B cell (primary cell): Measurements from ENCODE around the gene TBC1D14. TPM values are rescaled to one million over a fixed set of nuclear protein-coding genes. Genes with fewer than 3 reads are reported as not detected.
A peak's percentile ranks its signal among the peaks of the same experiment; 100 is the strongest.

ENCODE experiments used
- ATAC-seq: fragments of 200-7000 bp; cut with Tn5 transposase; one replicate; pipeline ENCODE4 v1.10.0; 2021; ENCODE audit warnings: low read depth, mild to moderate bottlenecking, moderate number of reproducible peaks, moderate library complexity
- CTCF ChIA-PET: fragments of 350-600 bp; sonication (Branson Sonifier 250); formaldehyde crosslinking; loops from one replicate; lab custom pipeline; 2021; ENCODE audit warnings: antibody characterized with exemption, inconsistent platforms; lab: Charles Lee
- POLR2A ChIA-PET: fragments of 350-600 bp; sonication (Branson Sonifier 250); formaldehyde crosslinking; loops from one replicate; lab custom pipeline; 2021; ENCODE audit warnings: antibody characterized with exemption; lab: Charles Lee
- DNase-seq: peaks from one replicate; pipeline ENCODE4 v3.0.0; 2013
- H2AFZ ChIP-seq: 2 replicates; pipeline ENCODE4 v1.6.1; 2012; ENCODE audit warnings: mild to moderate bottlenecking, low read depth, low read length; ENCODE audit not compliant: insufficient read depth, poor library complexity, severe bottlenecking
- H3K27ac ChIP-seq, 2 donors: 1 replicate in 1 of 2; 2 replicates in 1 of 2; pipeline ENCODE4 v1.5.1; 2012 to 2013; ENCODE audit warnings: low read length in 2 of 2, mild to moderate bottlenecking in 2 of 2, moderate library complexity in 1 of 2
- H3K27me3 ChIP-seq, 4 experiments: fragments of 200-600 bp in 1 of 4; sonication (generic) in 1 of 4; replicated peaks in 1 of 4; 1 replicate in 2 of 4; 2 replicates in 2 of 4; pipeline versions ENCODE4 v1.6.1 to v1.7.0; 2013 to 2016; ENCODE audit warnings: low read length in 3 of 4, mild to moderate bottlenecking in 2 of 4, mixed read lengths in 1 of 4, moderate library complexity in 1 of 4; ENCODE audit not compliant: insufficient read depth in 4 of 4, control insufficient read depth in 3 of 4; ENCODE audit errors: control extremely low read depth in 1 of 4
- H3K36me3 ChIP-seq, 2 experiments: replicated peaks in 1 of 2; 1 replicate in 1 of 2; 2 replicates in 1 of 2; pipeline versions ENCODE4 v1.6.1 to v1.7.1; 2013; ENCODE audit warnings: low read length in 1 of 2; ENCODE audit not compliant: insufficient read depth in 2 of 2, control insufficient read depth in 1 of 2; ENCODE audit errors: control extremely low read depth in 1 of 2, extremely low read depth in 1 of 2
- H3K4me1 ChIP-seq, 2 donors: fragments of 200-600 bp in 1 of 2; sonication (generic) in 1 of 2; 1 replicate in 1 of 2; 2 replicates in 1 of 2; pipeline versions ENCODE4 v1.5.1 to v1.6.1; 2013 to 2017; ENCODE audit warnings: low read length in 2 of 2; ENCODE audit not compliant: control insufficient read depth in 2 of 2, insufficient read depth in 2 of 2
- H3K4me2 ChIP-seq: replicated peaks from 2 replicates; pipeline ENCODE3; 2012; ENCODE audit warnings: mild to moderate bottlenecking, low read depth, low read length; ENCODE audit not compliant: poor library complexity, severe bottlenecking
- H3K4me3 ChIP-seq, 5 experiments: fragments of 200-600 bp in 1 of 5; sonication (generic) in 1 of 5; 1 replicate in 3 of 5; 2 replicates in 2 of 5; pipeline versions ENCODE4 v1.5.1 to v1.7.0; 2011 to 2016; ENCODE audit warnings: low read length in 4 of 5, mild to moderate bottlenecking in 4 of 5, low read depth in 2 of 5, control low read depth in 1 of 5, moderate library complexity in 1 of 5; ENCODE audit not compliant: insufficient read depth in 1 of 5; ENCODE audit errors: control extremely low read depth in 1 of 5, extremely low read depth in 1 of 5
- H3K79me2 ChIP-seq: fragments of 200-600 bp; sonication (generic); one replicate; pipeline ENCODE4 v1.6.0; 2016; ENCODE audit warnings: low read length; ENCODE audit not compliant: control insufficient read depth, insufficient read depth
- H3K9ac ChIP-seq: fragments of 200-600 bp; sonication (generic); 2 replicates; pipeline ENCODE4 v1.6.1; 2017; ENCODE audit warnings: mild to moderate bottlenecking, low read length, moderate library complexity
- H3K9me3 ChIP-seq, 3 donors: one replicate each; pipeline versions ENCODE4 v1.6.1 to v1.7.1; 2013; ENCODE audit warnings: low read length in 2 of 3; ENCODE audit not compliant: control insufficient read depth in 2 of 3, insufficient read depth in 1 of 3; ENCODE audit errors: control extremely low read depth in 1 of 3
- H4K20me1 ChIP-seq: 2 replicates; pipeline ENCODE4 v1.6.0; 2012; ENCODE audit warnings: mild to moderate bottlenecking, low read length; ENCODE audit not compliant: insufficient read depth, control insufficient read depth, poor library complexity, severe bottlenecking
- H3K27ac Mint-ChIP-seq: one replicate; pipeline ENCODE4 v1.8.0; 2021; ENCODE audit warnings: mixed read lengths
- H3K27me3 Mint-ChIP-seq: one replicate; pipeline ENCODE4 v1.8.0; 2021; ENCODE audit warnings: mixed read lengths
- H3K4me1 Mint-ChIP-seq: one replicate; pipeline ENCODE4 v1.8.0; 2021; ENCODE audit warnings: mixed read lengths
- H3K4me3 Mint-ChIP-seq: one replicate; pipeline ENCODE4 v1.8.0; 2021; ENCODE audit warnings: mixed read lengths
- H3K9me3 Mint-ChIP-seq: one replicate; pipeline ENCODE4 v1.8.0; 2022; ENCODE audit warnings: mixed read lengths; ENCODE audit not compliant: insufficient read depth
- CTCF ChIP-seq: fragments of 200-600 bp; IDR thresholded peaks from one replicate; pipeline ENCODE4 v1.8.0; 2022; ENCODE audit warnings: antibody characterized with exemption, mild to moderate bottlenecking
- EZH2 ChIP-seq: IDR thresholded peaks from 2 replicates; pipeline ENCODE4 v1.6.1; 2012; ENCODE audit warnings: borderline replicate concordance, low read depth, mild to moderate bottlenecking, moderate library complexity, low read length; ENCODE audit not compliant: insufficient read depth, poor library complexity, severe bottlenecking
- WGBS: methylation state at CpG from one replicate; pipeline ENCODE4 v1.1.5; 2013; ENCODE audit warnings: missing lambda C conversion rate; ENCODE audit not compliant: insufficient coverage; 5-methylcytosine and 5-hydroxymethylcytosine counted together
- intact Hi-C: fragments of 100-400 bp; cut with micrococcal nuclease; formaldehyde crosslinking; loops from one replicate; pipeline ENCODE4 v1.10.0; 2022
- polyA plus RNA-seq: library from polyadenylated mRNA; depleted of rRNA; stranded (reverse); fragments of >200 nt; gene quantifications from 2 replicates; pipeline ENCODE4 v1.2.3, GENCODE V29; 2012
- total RNA-seq, 2 donors: library from RNA; stranded (reverse); fragments of 120-200 nt in 1 of 2; gene quantifications; 1 replicate in 1 of 2; 2 replicates in 1 of 2; pipeline versions ENCODE4 v1.2.3 to v1.2.4, GENCODE V29; 2013 to 2022

The TBC1D14 gene
- total and polyA plus RNA-seq, 2 donors (not counting 1 experiment from before 2014, with no cell fraction given): 21.9 to 42.0 TPM

- peak overlapping the region; percentile 82 for H3K27ac Mint-ChIP-seq
- 5% methylated on average over 13 of the region's 13 CpGs for WGBS
- peaks cover 35% of the 10 kb centered on the region for H3K79me2 ChIP-seq
These were observed 157.5 kb downstream of the TBC1D14 start for GRCh38 chr4:7067126-7067451.

More at GRCh38 chr4:7067126-7067451, 157.5 kb downstream of the TBC1D14 start:
- Histone ChIP-seq H3K4me1 (peaks cover 26 to 37% of the 10 kb centered on the region in 2 donors), H3K27ac (peak overlapping the region; percentile 3 to 75), H3K27me3 (peaks cover 0 to 3% (median 1%) of the 10 kb centered on the region in 4 experiments), H3K9ac (peak overlapping the region; percentile 87), H2AFZ (peak overlapping the region; percentile 82), H3K36me3 (peaks cover 0 to 20% of the 10 kb centered on the region in 2 experiments), H3K9me3 (no peaks in the 10 kb centered on the region), H3K4me3 (peak overlapping the region; percentile 34 to 90 (median 80)), H3K4me2 (peak overlapping the region; percentile 85), H4K20me1 (peaks cover 43% of the 10 kb centered on the region)
- peaks cover 44% of the 10 kb centered on the region for H3K4me1 Mint-ChIP-seq
- H3K9me3 Mint-ChIP-seq: no peaks in the 10 kb centered on the region
- ATAC-seq (no peak), DNase-seq (no peak)
- H3K27me3 Mint-ChIP-seq: peaks cover 3% of the 10 kb centered on the region
- TF ChIP-seq EZH2 (no peak), CTCF (no peak)
- CTCF ChIA-PET: interaction anchor here (0.5 to 11.2 kb wide), 9 partner anchors 22 to 816 kb away, joined by 3 to 164 read pairs (median 4); partner anchors contain the start of genes BLOC1S4, TADA2B and TBC1D14
- peak overlapping the region; percentile 94 for H3K4me3 Mint-ChIP-seq
- POLR2A ChIA-PET: interaction anchor here (1.1 to 4.8 kb wide), 8 partner anchors 9 to 492 kb away, joined by 3 to 36 read pairs (median 8); partner anchors contain the start of genes MAN2B2, MRFAP1, TADA2B and TBC1D14
- intact Hi-C loops: no loop called here
